VCaP (cell line): Measurements from ENCODE around the gene STK25.

Source experiments
- H3K27ac ChIP-seq: fragments of 450-650 bp; 2 replicates; pipeline ENCODE4 v1.5.1; 2017
- CTCF ChIP-seq: fragments of 450-650 bp; conservative IDR thresholded peaks from 2 replicates; pipeline ENCODE4 v1.5.1; 2017; ENCODE audit warnings: mild to moderate bottlenecking, moderate library complexity

Gene STK25

GRCh38 chr2:241545106-241545505, 36.7 kb upstream of the STK25 start:
- TF ChIP-seq CTCF, result no peak
- no peak overlapping the region for H3K27ac ChIP-seq

GRCh38 chr2:241542278-241542605, 33.9 kb upstream of the STK25 start:
- TF ChIP-seq CTCF, result no peak
- H3K27ac ChIP-seq, result no peak overlapping the region; the same call in 1 of the 2 replicates

- no peak overlapping the region; the same call in 1 of the 2 replicates for H3K27ac ChIP-seq
- TF ChIP-seq CTCF, result no peak
These were observed 33.3 kb upstream of the STK25 start for GRCh38 chr2:241541564-241542277.

- TF ChIP-seq CTCF, result no peak
- no peak overlapping the region for H3K27ac ChIP-seq
These were observed 32.6 kb upstream of the STK25 start for GRCh38 chr2:241540771-241541561.

GRCh38 chr2:241540401-241540770, 32.0 kb upstream of the STK25 start:
- TF ChIP-seq CTCF, result no peak
- no peak overlapping the region for H3K27ac ChIP-seq

GRCh38 chr2:241539616-241540374, 31.4 kb upstream of the STK25 start:
- no peak overlapping the region for H3K27ac ChIP-seq
- TF ChIP-seq CTCF, result no peak

GRCh38 chr2:241538838-241539615, 30.6 kb upstream of the STK25 start:
- TF ChIP-seq CTCF, result no peak
- no peak overlapping the region for H3K27ac ChIP-seq
